Measurements from ENCODE around the gene ACAD11. TPM values are rescaled to one million over a fixed set of nuclear protein-coding genes. Genes with fewer than 3 reads are reported as not detected.
"Not testable (repeated sequence)": the region's sequence is repeated elsewhere in the genome, so short reads cannot be mapped to it uniquely, and the experiment has no call there.

The ACAD11 gene
- polyA plus RNA-seq, 4 donors: 4.9 to 55.0 (median 42.2) TPM

- peaks cover 0 to 4% (median 2%) of the 10 kb centered on the region in 3 donors for H3K36me3 ChIP-seq (ENCODE audit: control insufficient read depth in 3 of 3, insufficient read depth in 2 of 3, low read depth in 1 of 3, low read length in 3 of 3)
- no peaks in the 10 kb centered on the region for H3K4me1 ChIP-seq (ENCODE audit: control insufficient read depth in 3 of 3, insufficient read depth in 2 of 3, low read depth in 1 of 3, low read length in 2 of 3)
- H3K27me3 ChIP-seq (ENCODE audit: control insufficient read depth in 3 of 3, insufficient read depth in 3 of 3, low read length in 3 of 3): no peaks in the 10 kb centered on the region
- H3K4me3 ChIP-seq (ENCODE audit: low read depth in 1 of 3, low read length in 3 of 3): no peak overlapping the region
- FAIRE-seq: no peak
- no peak for DNase-seq
- H3K9me3 ChIP-seq (ENCODE audit: control insufficient read depth in 2 of 2, insufficient read depth in 1 of 2, low read depth in 1 of 2, low read length in 1 of 2): peaks cover 0 to 4% of the 10 kb centered on the region in 2 donors
- H3K27ac ChIP-seq (ENCODE audit: low read depth in 1 of 3, low read length in 2 of 3): no peak overlapping the region
- 79 to 83% (median 79%) methylated on average over 2 of the region's 2 CpGs for WGBS, 3 donors
Observed at GRCh38 chr3:132568422-132568821, 91.2 kb downstream of the ACAD11 start.

GRCh38 chr3:132564070-132564465 is 95.5 kb downstream of the ACAD11 start:
- Histone ChIP-seq H3K36me3 (ENCODE audit: control insufficient read depth in 3 of 3, insufficient read depth in 2 of 3, low read depth in 1 of 3, low read length in 3 of 3) (peaks cover 0 to 11% (median 2%) of the 10 kb centered on the region in 3 donors), H3K9me3 (ENCODE audit: control insufficient read depth in 2 of 2, insufficient read depth in 1 of 2, low read depth in 1 of 2, low read length in 1 of 2) (no peaks in the 10 kb centered on the region), H3K27ac (ENCODE audit: low read depth in 1 of 3, low read length in 2 of 3) (no peak overlapping the region), H3K27me3 (ENCODE audit: control insufficient read depth in 3 of 3, insufficient read depth in 3 of 3, low read length in 3 of 3) (no peaks in the 10 kb centered on the region), H3K4me1 (ENCODE audit: control insufficient read depth in 3 of 3, insufficient read depth in 2 of 3, low read depth in 1 of 3, low read length in 2 of 3) (no peaks in the 10 kb centered on the region), H3K4me3 (ENCODE audit: low read depth in 1 of 3, low read length in 3 of 3) (no peak overlapping the region)
- FAIRE-seq: no peak
- WGBS, 3 donors: 85 to 93% (median 91%) methylated on average over 2 of the region's 2 CpGs
- no peak for DNase-seq

DNA sequence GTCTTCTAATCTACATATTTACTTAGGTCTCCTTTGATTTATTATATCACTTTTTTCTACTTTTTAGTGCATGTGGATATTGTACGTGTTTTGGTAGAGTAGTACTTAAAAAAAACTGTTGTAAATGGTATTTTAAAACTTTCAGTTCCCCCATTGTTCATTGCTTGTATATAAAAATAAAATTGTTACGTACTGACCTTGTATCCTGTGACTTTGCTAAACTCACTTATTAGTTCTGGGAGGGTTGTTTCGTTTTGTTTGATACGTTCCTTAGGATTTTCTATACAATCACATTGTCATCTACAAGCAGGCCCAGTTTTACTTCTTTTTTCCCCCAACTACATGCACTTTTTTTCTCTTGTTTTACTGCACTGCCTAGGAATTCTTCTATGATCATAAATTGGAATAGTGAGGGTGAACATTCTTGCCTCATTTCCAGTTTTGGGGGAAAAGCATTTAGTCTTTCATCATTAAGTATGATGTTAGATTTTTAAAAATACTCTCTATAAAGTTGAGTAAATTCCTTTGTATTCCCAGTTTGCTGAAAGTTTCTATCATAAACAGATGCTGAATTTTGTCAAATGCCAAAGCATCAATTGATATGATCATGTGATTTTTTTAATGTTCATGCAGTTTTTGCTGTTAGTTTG is 96.1 kb downstream of the ACAD11 start:
- Histone ChIP-seq H3K9me3 (ENCODE audit: control insufficient read depth in 2 of 2, insufficient read depth in 1 of 2, low read depth in 1 of 2, low read length in 1 of 2) (no peaks in the 10 kb centered on the region), H3K27me3 (ENCODE audit: control insufficient read depth in 3 of 3, insufficient read depth in 3 of 3, low read length in 3 of 3) (no peaks in the 10 kb centered on the region), H3K4me1 (ENCODE audit: control insufficient read depth in 3 of 3, insufficient read depth in 2 of 3, low read depth in 1 of 3, low read length in 2 of 3) (no peaks in the 10 kb centered on the region), H3K27ac (ENCODE audit: low read depth in 1 of 3, low read length in 2 of 3) (no peak overlapping the region), H3K36me3 (ENCODE audit: control insufficient read depth in 3 of 3, insufficient read depth in 2 of 3, low read depth in 1 of 3, low read length in 3 of 3) (peaks cover 0 to 13% (median 3%) of the 10 kb centered on the region in 3 donors), H3K4me3 (ENCODE audit: low read depth in 1 of 3, low read length in 3 of 3) (no peak overlapping the region)
- WGBS, 3 donors: 86 to 98% (median 93%) methylated on average over 4 of the region's 4 CpGs
- DNase-seq (no peak), FAIRE-seq (no peak)

DNA sequence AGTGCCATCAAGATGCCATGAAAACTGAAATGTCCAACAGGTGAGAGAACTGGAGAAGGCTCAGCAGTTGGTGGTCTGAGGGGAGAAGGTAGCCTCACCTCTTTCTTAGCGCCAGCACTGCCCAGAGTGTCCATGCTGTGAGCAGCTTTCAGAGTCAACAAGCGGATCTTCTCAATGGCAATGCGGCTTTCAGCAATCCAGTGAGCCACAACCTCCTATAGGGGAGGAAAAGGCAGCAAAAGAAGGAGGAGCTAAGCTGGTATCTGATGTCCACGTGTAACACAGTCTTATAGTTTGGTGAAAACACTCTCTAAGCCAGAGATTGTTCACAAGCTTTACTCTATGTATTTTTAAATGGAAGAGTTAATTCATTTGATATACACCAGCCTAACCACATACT is 98.6 kb downstream of the ACAD11 start:
- H3K4me1 ChIP-seq (ENCODE audit: control insufficient read depth in 3 of 3, insufficient read depth in 2 of 3, low read depth in 1 of 3, low read length in 2 of 3): no peaks in the 10 kb centered on the region
- no peaks in the 10 kb centered on the region for H3K9me3 ChIP-seq (ENCODE audit: control insufficient read depth in 2 of 2, insufficient read depth in 1 of 2, low read depth in 1 of 2, low read length in 1 of 2)
- peaks cover 0 to 16% (median 12%) of the 10 kb centered on the region in 3 donors for H3K36me3 ChIP-seq (ENCODE audit: control insufficient read depth in 3 of 3, insufficient read depth in 2 of 3, low read depth in 1 of 3, low read length in 3 of 3)
- no peaks in the 10 kb centered on the region for H3K27me3 ChIP-seq (ENCODE audit: control insufficient read depth in 3 of 3, insufficient read depth in 3 of 3, low read length in 3 of 3)
- DNase-seq (no peak), FAIRE-seq (no peak)
- H3K4me3 ChIP-seq (ENCODE audit: low read depth in 1 of 3, low read length in 3 of 3): no peak overlapping the region
- WGBS, 3 donors: 82 to 90% (median 85%) methylated on average over 4 of the region's 4 CpGs
- no peak overlapping the region for H3K27ac ChIP-seq (ENCODE audit: low read depth in 1 of 3, low read length in 2 of 3)

DNA sequence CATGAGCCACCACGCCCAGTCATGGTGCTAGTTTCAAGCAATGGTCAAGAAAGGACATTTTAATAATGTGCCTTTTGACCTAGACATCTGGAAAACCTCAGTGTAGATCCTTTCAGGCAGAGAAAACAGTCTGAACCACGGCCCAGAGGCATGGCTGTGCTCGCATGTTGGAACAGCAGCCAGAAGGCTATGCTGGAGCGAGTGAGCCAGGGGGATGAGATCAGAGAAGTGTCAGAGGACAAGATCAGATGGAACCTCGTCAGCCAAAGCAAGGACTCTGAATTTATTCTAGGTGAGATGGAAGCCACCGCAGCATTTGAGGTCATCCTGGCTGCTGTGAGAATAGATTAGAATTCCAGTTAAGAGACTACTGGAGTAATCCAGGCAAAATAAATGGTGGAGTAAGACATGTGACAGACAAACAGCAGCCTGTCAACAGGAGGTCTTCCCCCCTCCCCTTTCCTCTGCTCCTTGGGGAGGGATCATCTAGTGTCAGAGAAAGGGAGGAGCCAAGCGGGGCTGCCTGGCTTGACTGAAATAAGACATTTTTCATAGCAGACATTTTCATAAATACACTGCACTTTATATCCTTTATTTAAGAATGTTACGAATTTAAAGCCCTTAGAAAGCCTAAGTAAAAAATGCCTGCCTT is 103.0 kb downstream of the ACAD11 start:
- Histone ChIP-seq H3K27me3 (ENCODE audit: control insufficient read depth in 3 of 3, insufficient read depth in 3 of 3, low read length in 3 of 3) (no peaks in the 10 kb centered on the region), H3K27ac (ENCODE audit: low read depth in 1 of 3, low read length in 2 of 3) (no peak overlapping the region), H3K4me1 (ENCODE audit: control insufficient read depth in 3 of 3, insufficient read depth in 2 of 3, low read depth in 1 of 3, low read length in 2 of 3) (no peaks in the 10 kb centered on the region), H3K9me3 (ENCODE audit: control insufficient read depth in 2 of 2, insufficient read depth in 1 of 2, low read depth in 1 of 2, low read length in 1 of 2) (no peaks in the 10 kb centered on the region), H3K4me3 (ENCODE audit: low read depth in 1 of 3, low read length in 3 of 3) (no peak overlapping the region), H3K36me3 (ENCODE audit: control insufficient read depth in 3 of 3, insufficient read depth in 2 of 3, low read depth in 1 of 3, low read length in 3 of 3) (peaks cover 0 to 15% (median 12%) of the 10 kb centered on the region in 3 donors)
- FAIRE-seq (no peak), DNase-seq (no peak)
- 82 to 96% (median 94%) methylated on average over 8 of the region's 8 CpGs for WGBS, 3 donors

GRCh38 chr3:132556036-132556386 is 103.6 kb downstream of the ACAD11 start:
- peaks cover 0 to 14% (median 12%) of the 10 kb centered on the region in 3 donors for H3K36me3 ChIP-seq (ENCODE audit: control insufficient read depth in 3 of 3, insufficient read depth in 2 of 3, low read depth in 1 of 3, low read length in 3 of 3)
- not testable (repeated sequence) for FAIRE-seq; H3K4me1 ChIP-seq (ENCODE audit: control insufficient read depth in 3 of 3, insufficient read depth in 2 of 3, low read depth in 1 of 3, low read length in 2 of 3); H3K9me3 ChIP-seq (ENCODE audit: control insufficient read depth in 2 of 2, insufficient read depth in 1 of 2, low read depth in 1 of 2, low read length in 1 of 2); H3K27me3 ChIP-seq (ENCODE audit: control insufficient read depth in 3 of 3, insufficient read depth in 3 of 3, low read length in 3 of 3); H3K4me3 ChIP-seq (ENCODE audit: low read depth in 1 of 3, low read length in 3 of 3); DNase-seq; H3K27ac ChIP-seq (ENCODE audit: low read depth in 1 of 3, low read length in 2 of 3)
- 82 to 84% (median 84%) methylated on average over 3 of the region's 3 CpGs for WGBS, 3 donors

DNA sequence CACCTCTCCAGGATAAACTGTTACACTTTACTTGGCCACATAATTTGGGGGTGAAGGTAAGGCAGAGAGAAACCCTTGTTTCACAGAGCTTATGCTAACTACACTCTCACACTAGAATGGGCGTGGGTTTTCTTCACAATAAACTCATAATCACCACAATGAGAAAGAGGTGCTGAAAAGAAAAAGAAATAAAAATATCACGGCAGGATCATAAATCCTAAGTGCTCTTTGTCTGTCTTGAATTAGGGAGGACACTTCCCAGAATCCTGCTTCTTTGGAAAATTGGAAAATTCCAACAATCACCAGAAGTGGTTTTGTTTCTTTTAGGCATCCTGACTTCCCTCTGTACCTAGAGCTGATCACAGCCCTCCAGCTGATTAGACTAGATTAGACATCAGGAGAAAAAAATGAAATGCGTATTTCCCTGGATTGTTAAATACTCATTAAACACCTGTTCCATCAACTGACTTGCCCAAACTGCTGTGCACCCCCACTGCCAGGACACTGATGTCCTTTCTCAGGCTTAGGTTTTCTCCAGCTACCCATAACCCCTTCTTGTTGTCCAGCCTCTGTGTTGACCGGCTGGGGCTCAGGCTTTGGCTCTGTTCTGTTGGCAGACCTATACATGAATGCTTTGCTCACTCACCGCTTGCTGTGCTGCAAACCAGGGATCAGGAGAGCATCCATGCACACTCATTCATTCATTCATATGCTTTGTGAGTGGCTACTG is 104.1 kb downstream of the ACAD11 start:
- DNase-seq (no peak), FAIRE-seq (no peak)
- H3K36me3 ChIP-seq (ENCODE audit: control insufficient read depth in 3 of 3, insufficient read depth in 2 of 3, low read depth in 1 of 3, low read length in 3 of 3): peaks cover 0 to 12% (median 8%) of the 10 kb centered on the region in 3 donors
- no peaks in the 10 kb centered on the region for H3K9me3 ChIP-seq (ENCODE audit: control insufficient read depth in 2 of 2, insufficient read depth in 1 of 2, low read depth in 1 of 2, low read length in 1 of 2)
- no peaks in the 10 kb centered on the region for H3K4me1 ChIP-seq (ENCODE audit: control insufficient read depth in 3 of 3, insufficient read depth in 2 of 3, low read depth in 1 of 3, low read length in 2 of 3)
- WGBS, 3 donors: 74 to 77% (median 76%) methylated on average over 5 of the region's 5 CpGs
- H3K27me3 ChIP-seq (ENCODE audit: control insufficient read depth in 3 of 3, insufficient read depth in 3 of 3, low read length in 3 of 3): no peaks in the 10 kb centered on the region
- no peak overlapping the region for H3K4me3 ChIP-seq (ENCODE audit: low read depth in 1 of 3, low read length in 3 of 3)
- no peak overlapping the region for H3K27ac ChIP-seq (ENCODE audit: low read depth in 1 of 3, low read length in 2 of 3)

- FAIRE-seq (no peak), DNase-seq (no peak)
- H3K36me3 ChIP-seq (ENCODE audit: control insufficient read depth in 3 of 3, insufficient read depth in 2 of 3, low read depth in 1 of 3, low read length in 3 of 3): peaks cover 0 to 12% (median 5%) of the 10 kb centered on the region in 3 donors
- H3K4me3 ChIP-seq (ENCODE audit: low read depth in 1 of 3, low read length in 3 of 3): no peak overlapping the region
- peaks cover 0 to 3% (median 0%) of the 10 kb centered on the region in 3 donors for H3K4me1 ChIP-seq (ENCODE audit: control insufficient read depth in 3 of 3, insufficient read depth in 2 of 3, low read depth in 1 of 3, low read length in 2 of 3)
- H3K27me3 ChIP-seq (ENCODE audit: control insufficient read depth in 3 of 3, insufficient read depth in 3 of 3, low read length in 3 of 3): no peaks in the 10 kb centered on the region
- no peak overlapping the region for H3K27ac ChIP-seq (ENCODE audit: low read depth in 1 of 3, low read length in 2 of 3)
- no peaks in the 10 kb centered on the region for H3K9me3 ChIP-seq (ENCODE audit: control insufficient read depth in 2 of 2, insufficient read depth in 1 of 2, low read depth in 1 of 2, low read length in 1 of 2)
- WGBS, 3 donors: 58 to 68% (median 66%) methylated on average over 8 of the region's 8 CpGs
Observed at GRCh38 chr3:132554437-132554836, 105.2 kb downstream of the ACAD11 start.

Data from small intestine (tissue), 7 donors.